Measurements from ENCODE around the gene SYT13.

Gene SYT13

GRCh38 chr11:45211732-45212131 is 74.4 kb downstream of the SYT13 start:
- DNase-seq = no peak
- Histone ChIP-seq H3K4me2 (ENCODE audit: insufficient read depth, low read length) (no peak overlapping the region), H2AFZ (ENCODE audit: low read depth, low read length) (no peak overlapping the region), H3K4me1 (ENCODE audit: insufficient read depth, low read length) (peaks cover 5% of the 10 kb centered on the region; the same call in 1 of the 2 replicates), H3K9ac (ENCODE audit: low read depth, low read length) (no peak overlapping the region), H3K27me3 (ENCODE audit: insufficient read depth, low read length, poor library complexity) (no peaks in the 10 kb centered on the region), H3K36me3 (ENCODE audit: insufficient read depth, low read length) (no peaks in the 10 kb centered on the region), H3K9me3 (ENCODE audit: insufficient read depth, low read length, severe bottlenecking) (no peaks in the 10 kb centered on the region), H3K4me3 (ENCODE audit: low read depth in 1 of 2, low read length in 2 of 2) (no peak overlapping the region), H3K79me2 (ENCODE audit: insufficient read depth, low read length) (no peaks in the 10 kb centered on the region), H4K20me1 (ENCODE audit: insufficient read depth, low read length) (no peaks in the 10 kb centered on the region; the same call in 1 of the 2 replicates), H3K27ac (ENCODE audit: low read length) (no peak overlapping the region)
- no peak for ATAC-seq (ENCODE audit: insufficient read depth, low read depth)
- TF ChIP-seq EZH2 (IDR thresholded peaks at IDR 0.05; ENCODE audit: borderline replicate concordance, low read depth, low read length, severe bottlenecking) = no peak
- no peak for TF ChIP-seq CTCF (IDR thresholded peaks at IDR 0.05; ENCODE audit: borderline replicate concordance, extremely low read depth, low read length, poor library complexity, severe bottlenecking)

- H3K36me3 ChIP-seq (ENCODE audit: insufficient read depth, low read length) = no peaks in the 10 kb centered on the region
- H3K4me1 ChIP-seq (ENCODE audit: insufficient read depth, low read length) = peaks cover 5% of the 10 kb centered on the region; the same call in 1 of the 2 replicates
- H3K9me3 ChIP-seq (ENCODE audit: insufficient read depth, low read length, severe bottlenecking) = no peaks in the 10 kb centered on the region
- H3K27me3 ChIP-seq (ENCODE audit: insufficient read depth, low read length, poor library complexity) = no peaks in the 10 kb centered on the region
- ATAC-seq (ENCODE audit: insufficient read depth, low read depth) = no peak
- no peak overlapping the region for H3K4me2 ChIP-seq (ENCODE audit: insufficient read depth, low read length)
- H3K4me3 ChIP-seq (ENCODE audit: low read depth in 1 of 2, low read length in 2 of 2) = no peak overlapping the region
- H4K20me1 ChIP-seq (ENCODE audit: insufficient read depth, low read length) = no peaks in the 10 kb centered on the region; the same call in 1 of the 2 replicates
- H3K9ac ChIP-seq (ENCODE audit: low read depth, low read length) = no peak overlapping the region
- DNase-seq = no peak
- no peak for TF ChIP-seq CTCF (IDR thresholded peaks at IDR 0.05; ENCODE audit: borderline replicate concordance, extremely low read depth, low read length, poor library complexity, severe bottlenecking)
- TF ChIP-seq EZH2 (IDR thresholded peaks at IDR 0.05; ENCODE audit: borderline replicate concordance, low read depth, low read length, severe bottlenecking) = no peak
- H3K27ac ChIP-seq (ENCODE audit: low read length) = no peak overlapping the region
- H3K79me2 ChIP-seq (ENCODE audit: insufficient read depth, low read length) = no peaks in the 10 kb centered on the region
- H2AFZ ChIP-seq (ENCODE audit: low read depth, low read length) = no peak overlapping the region
Measured at GRCh38 chr11:45210846-45211245, 75.3 kb downstream of the SYT13 start.

GRCh38 chr11:45209891-45210699 is 76.0 kb downstream of the SYT13 start:
- ATAC-seq (ENCODE audit: insufficient read depth, low read depth) (peak; percentile 64; the same call in 2 of the 3 replicates), DNase-seq (peak; percentile 30)
- no peaks in the 10 kb centered on the region for H3K79me2 ChIP-seq (ENCODE audit: insufficient read depth, low read length)
- H3K4me3 ChIP-seq (ENCODE audit: low read depth in 1 of 2, low read length in 2 of 2) = no peak overlapping the region
- no peak overlapping the region for H3K27ac ChIP-seq (ENCODE audit: low read length)
- H3K4me1 ChIP-seq (ENCODE audit: insufficient read depth, low read length) = peaks cover 5% of the 10 kb centered on the region; the same call in 1 of the 2 replicates
- no peak overlapping the region for H3K9ac ChIP-seq (ENCODE audit: low read depth, low read length)
- no peaks in the 10 kb centered on the region for H3K36me3 ChIP-seq (ENCODE audit: insufficient read depth, low read length)
- H3K9me3 ChIP-seq (ENCODE audit: insufficient read depth, low read length, severe bottlenecking) = no peaks in the 10 kb centered on the region
- H3K4me2 ChIP-seq (ENCODE audit: insufficient read depth, low read length) = no peak overlapping the region
- no peaks in the 10 kb centered on the region; the same call in 1 of the 2 replicates for H4K20me1 ChIP-seq (ENCODE audit: insufficient read depth, low read length)
- no peak overlapping the region for H2AFZ ChIP-seq (ENCODE audit: low read depth, low read length)
- H3K27me3 ChIP-seq (ENCODE audit: insufficient read depth, low read length, poor library complexity) = no peaks in the 10 kb centered on the region
- TF ChIP-seq CTCF (IDR thresholded peaks at IDR 0.05; ENCODE audit: borderline replicate concordance, extremely low read depth, low read length, poor library complexity, severe bottlenecking) = no peak
- TF ChIP-seq EZH2 (IDR thresholded peaks at IDR 0.05; ENCODE audit: borderline replicate concordance, low read depth, low read length, severe bottlenecking) = no peak

Measured in DND-41 (cell line).